ENCODE measurements around the gene RAB37. TPM values are rescaled to one million over a fixed set of nuclear protein-coding genes. Genes with fewer than 3 reads are reported as not detected.

Gene RAB37
- total RNA-seq, 1 experiment from 2014 or later: 2.5 TPM

DNA sequence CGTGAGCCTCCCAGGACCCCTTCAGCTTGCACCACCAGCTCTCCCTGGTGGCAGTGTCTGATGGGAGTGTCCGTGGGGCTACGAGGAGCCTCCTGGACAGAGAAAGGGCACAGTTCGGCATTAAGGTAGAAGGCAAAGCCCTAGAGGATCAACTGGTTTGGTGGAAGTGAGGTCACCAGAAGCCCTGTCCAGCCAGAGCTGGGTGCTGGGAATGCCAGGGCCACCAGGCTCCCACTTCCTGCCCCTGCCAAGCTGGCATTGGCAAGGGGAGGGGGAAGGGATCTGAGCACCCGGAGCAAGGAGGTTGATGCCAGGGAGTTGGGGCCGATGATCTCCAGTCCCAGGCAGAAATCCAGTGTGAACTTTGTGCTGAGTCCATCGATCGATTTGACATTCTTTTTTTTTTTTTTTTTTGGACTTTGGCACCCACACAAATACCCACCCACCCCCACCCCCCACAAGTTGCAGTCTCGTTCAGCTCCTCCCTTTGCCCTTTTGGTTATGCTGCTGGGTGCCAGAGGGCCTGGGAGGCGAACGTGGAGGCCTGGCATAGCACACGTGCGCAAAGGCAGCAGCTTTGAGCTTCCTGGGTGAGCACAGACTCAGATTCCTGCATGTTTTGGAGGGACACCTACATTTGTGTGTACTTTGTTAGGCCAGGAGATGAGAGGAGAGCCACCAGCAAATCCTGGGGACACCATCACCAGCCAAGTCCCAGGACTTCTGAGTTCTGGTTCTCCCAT is 13.4 kb downstream of the RAB37 start:
- Histone ChIP-seq H2BK5ac (ENCODE audit: insufficient read length, low read length) (no peak overlapping the region), H3K27me3 (ENCODE audit: insufficient read depth, low read length) (no peaks in the 10 kb centered on the region), H3K23ac (ENCODE audit: insufficient read length, low read depth, low read length) (no peak overlapping the region), H3K4ac (ENCODE audit: low read depth, low read length) (no peak overlapping the region), H2BK20ac (ENCODE audit: low read depth, low read length, poor library complexity, severe bottlenecking) (no peak overlapping the region), H3K23me2 (ENCODE audit: insufficient read length, low read depth, low read length, poor library complexity, severe bottlenecking) (peaks cover 9% of the 10 kb centered on the region), H2AK5ac (ENCODE audit: insufficient read length, low read length) (no peak overlapping the region), H3T11ph (ENCODE audit: low read length) (no peak overlapping the region), H3K4me1 (ENCODE audit: insufficient read depth, low read length) (peaks cover 11% of the 10 kb centered on the region), H4K5ac (ENCODE audit: insufficient read length, low read depth, low read length) (no peak overlapping the region), H2BK15ac (ENCODE audit: low read depth, low read length) (no peak overlapping the region), H3K27ac (ENCODE audit: insufficient read length, low read depth, low read length) (no peak overlapping the region), H2BK120ac (ENCODE audit: low read depth, low read length, poor library complexity, severe bottlenecking) (no peak overlapping the region), H3K4me2 (ENCODE audit: insufficient read depth, insufficient read length, low read length) (peak overlapping the region; percentile 69), H3K9ac (ENCODE audit: extremely low read depth, insufficient read length, low read length) (no peak overlapping the region), H4K91ac (ENCODE audit: insufficient read length, low read depth, low read length) (no peak overlapping the region), H3K14ac (ENCODE audit: insufficient read depth, low read length) (no peak overlapping the region), H2BK12ac (ENCODE audit: insufficient read length, low read depth, low read length) (no peak overlapping the region), H3K79me1 (ENCODE audit: insufficient read depth, low read depth, low read length, poor library complexity, severe bottlenecking) (peaks cover 9% of the 10 kb centered on the region), H4K8ac (replicated peaks; ENCODE audit: insufficient read length, low read depth, low read length) (no peak overlapping the region), H2AFZ (ENCODE audit: low read length) (no peak overlapping the region), H3K9me3 (ENCODE audit: control insufficient read depth, low read depth, low read length) (no peaks in the 10 kb centered on the region), H3K18ac (ENCODE audit: insufficient read length, low read depth, low read length) (no peak overlapping the region), H4K20me1 (ENCODE audit: control insufficient read depth, insufficient read depth, insufficient read length) (no peaks in the 10 kb centered on the region), H3K79me2 (ENCODE audit: insufficient read depth, low read length) (peaks cover 10% of the 10 kb centered on the region; the same call in 1 of the 2 replicates), H3K56ac (ENCODE audit: insufficient read length, low read depth, low read length) (no peak overlapping the region)
- peaks cover 55 to 69% of the 10 kb centered on the region in 2 experiments for H3K4me1 Mint-ChIP-seq
- peaks cover 2% of the 10 kb centered on the region for H3K27me3 Mint-ChIP-seq (ENCODE audit: low read depth)
- WGBS (ENCODE audit: extremely low coverage, insufficient read length, low lambda C conversion rate): no CpG with 5 or more reads among the region's 13 CpGs
- DNase-seq: no peak
- TF ChIP-seq, protein P1, sequence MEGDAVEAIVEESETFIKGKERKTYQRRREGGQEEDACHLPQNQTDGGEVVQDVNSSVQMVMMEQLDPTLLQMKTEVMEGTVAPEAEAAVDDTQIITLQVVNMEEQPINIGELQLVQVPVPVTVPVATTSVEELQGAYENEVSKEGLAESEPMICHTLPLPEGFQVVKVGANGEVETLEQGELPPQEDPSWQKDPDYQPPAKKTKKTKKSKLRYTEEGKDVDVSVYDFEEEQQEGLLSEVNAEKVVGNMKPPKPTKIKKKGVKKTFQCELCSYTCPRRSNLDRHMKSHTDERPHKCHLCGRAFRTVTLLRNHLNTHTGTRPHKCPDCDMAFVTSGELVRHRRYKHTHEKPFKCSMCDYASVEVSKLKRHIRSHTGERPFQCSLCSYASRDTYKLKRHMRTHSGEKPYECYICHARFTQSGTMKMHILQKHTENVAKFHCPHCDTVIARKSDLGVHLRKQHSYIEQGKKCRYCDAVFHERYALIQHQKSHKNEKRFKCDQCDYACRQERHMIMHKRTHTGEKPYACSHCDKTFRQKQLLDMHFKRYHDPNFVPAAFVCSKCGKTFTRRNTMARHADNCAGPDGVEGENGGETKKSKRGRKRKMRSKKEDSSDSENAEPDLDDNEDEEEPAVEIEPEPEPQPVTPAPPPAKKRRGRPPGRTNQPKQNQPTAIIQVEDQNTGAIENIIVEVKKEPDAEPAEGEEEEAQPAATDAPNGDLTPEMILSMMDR (conservative IDR thresholded peaks at IDR 0.05): no peak
- no peaks in the 10 kb centered on the region for H3K9me3 Mint-ChIP-seq
- no peak overlapping the region for H3K27ac Mint-ChIP-seq
- H3K36me3 Mint-ChIP-seq (ENCODE audit: insufficient read depth in 1 of 3, low read depth in 3 of 3): peaks cover 12 to 24% (median 20%) of the 10 kb centered on the region in 3 experiments
- peak overlapping the region; percentile 89 to 93 for H3K4me3 Mint-ChIP-seq

Measured in H9 (cell line).